CD8-positive, alpha-beta memory T cell (primary cell): Measurements from ENCODE around the gene MYRIP. TPM values are rescaled to one million over a fixed set of nuclear protein-coding genes. Genes with fewer than 3 reads are reported as not detected.

Experiments
- CTCF ChIA-PET: fragments of 350-600 bp; sonication (Branson Sonifier 250); formaldehyde crosslinking; loops from one replicate; lab custom pipeline; 2021; ENCODE audit warnings: antibody characterized with exemption; lab: Charles Lee
- POLR2A ChIA-PET: fragments of 350-600 bp; sonication (Branson Sonifier 250); formaldehyde crosslinking; loops from one replicate; lab custom pipeline; 2021; ENCODE audit warnings: antibody characterized with exemption; lab: Charles Lee
- DNase-seq, 5 donors: peaks; one replicate each; pipeline versions ENCODE4 v3.0.0 to v3.0.0-alpha.2; 2020 to 2022; ENCODE audit warnings: mixed read lengths in 1 of 5
- H3K27ac ChIP-seq: one replicate; pipeline ENCODE4 v1.7.0; 2013; ENCODE audit warnings: low read depth, mild to moderate bottlenecking, low read length, moderate library complexity
- H3K27me3 ChIP-seq: 2 replicates; pipeline ENCODE4 v1.7.0; 2013; ENCODE audit warnings: low read length, mild to moderate bottlenecking; ENCODE audit not compliant: insufficient read depth, poor library complexity, severe bottlenecking
- H3K36me3 ChIP-seq: 2 replicates; pipeline ENCODE4 v1.7.0; 2013; ENCODE audit warnings: mild to moderate bottlenecking, low read length, moderate library complexity; ENCODE audit not compliant: insufficient read depth
- H3K4me1 ChIP-seq: 2 replicates; pipeline ENCODE4 v1.7.0; 2013; ENCODE audit warnings: mild to moderate bottlenecking, low read length, moderate library complexity; ENCODE audit not compliant: insufficient read depth
- H3K4me3 ChIP-seq: 2 replicates; pipeline ENCODE4 v1.7.0; 2013; ENCODE audit warnings: mild to moderate bottlenecking, low read length
- H3K9me3 ChIP-seq: 2 replicates; pipeline ENCODE4 v1.7.0; 2013; ENCODE audit warnings: mild to moderate bottlenecking, low read length
- H3K27ac Mint-ChIP-seq, 8 donors: one replicate each; pipeline ENCODE4 v1.8.0; 2020 to 2021; ENCODE audit warnings: mixed read lengths in 8 of 8, mild to moderate bottlenecking in 6 of 8, inconsistent platforms in 3 of 8, moderate library complexity in 3 of 8
- H3K27me3 Mint-ChIP-seq, 2 donors: one replicate each; pipeline ENCODE4 v1.8.0; 2020 to 2021; ENCODE audit warnings: mixed read lengths in 2 of 2, mild to moderate bottlenecking in 1 of 2, moderate library complexity in 1 of 2
- H3K36me3 Mint-ChIP-seq, 3 donors: one replicate each; pipeline ENCODE4 v1.8.0; 2020 to 2021; ENCODE audit warnings: mixed read lengths in 3 of 3, inconsistent platforms in 1 of 3, mild to moderate bottlenecking in 1 of 3
- H3K4me1 Mint-ChIP-seq, 3 donors: one replicate each; pipeline ENCODE4 v1.8.0; 2020 to 2021; ENCODE audit warnings: mixed read lengths in 3 of 3, inconsistent platforms in 1 of 3, mild to moderate bottlenecking in 1 of 3
- H3K4me3 Mint-ChIP-seq, 7 donors: one replicate each; pipeline ENCODE4 v1.8.0; 2020 to 2021; ENCODE audit warnings: mixed read lengths in 7 of 7, mild to moderate bottlenecking in 6 of 7, moderate library complexity in 4 of 7, inconsistent platforms in 2 of 7
- H3K9me3 Mint-ChIP-seq, 5 donors: one replicate each; pipeline ENCODE4 v1.8.0; 2020 to 2022; ENCODE audit warnings: mixed read lengths in 5 of 5, mild to moderate bottlenecking in 3 of 5, moderate library complexity in 2 of 5, inconsistent platforms in 1 of 5
- polyA plus RNA-seq: library from polyadenylated mRNA; unstranded; fragments of 300-500 nt; fragmentation: Illumina TruSeq; gene quantifications from one replicate; pipeline ENCODE4 v1.2.3, GENCODE V29; 2021
- total RNA-seq, 2 experiments: library from RNA; stranded (reverse); gene quantifications; one replicate each; pipeline ENCODE4 v1.2.3, GENCODE V29; 2021

The MYRIP gene
- total and polyA plus RNA-seq, 3 experiments from 2014 or later: not detected

DNA sequence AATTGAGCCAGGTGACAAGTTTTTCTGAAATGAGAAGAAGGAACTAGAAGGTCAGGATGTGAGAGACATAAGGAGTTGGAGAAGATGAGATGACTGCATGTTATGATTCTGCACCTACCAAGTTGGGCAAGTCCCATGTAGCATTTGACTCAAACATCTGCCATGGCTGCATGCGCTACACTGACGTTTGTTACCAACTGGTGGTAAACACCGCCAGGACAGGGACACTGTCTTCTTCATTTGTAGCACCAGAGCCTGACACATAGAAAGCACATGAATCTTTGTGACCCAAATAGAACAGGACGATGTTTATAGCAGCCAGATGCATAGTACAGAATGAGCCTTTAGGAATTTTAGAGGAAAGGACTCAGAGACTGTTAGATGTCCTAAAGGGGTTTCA, 236.7 kb downstream of the MYRIP start:
- no peaks in the 10 kb centered on the region for H3K4me1 Mint-ChIP-seq
- H3K4me1 ChIP-seq: no peaks in the 10 kb centered on the region
- no peaks in the 10 kb centered on the region for H3K36me3 ChIP-seq
- no peak overlapping the region for H3K4me3 ChIP-seq
- no peaks in the 10 kb centered on the region for H3K27me3 Mint-ChIP-seq
- H3K27me3 ChIP-seq: no peaks in the 10 kb centered on the region
- no peak overlapping the region for H3K27ac Mint-ChIP-seq
- no peak overlapping the region for H3K27ac ChIP-seq
- ChIA-PET POLR2A (no interaction called here), CTCF (no interaction called here)
- H3K4me3 Mint-ChIP-seq: no peak overlapping the region
- peaks cover 0 to 10% (median 0%) of the 10 kb centered on the region in 5 donors for H3K9me3 Mint-ChIP-seq
- DNase-seq: no peak
- H3K36me3 Mint-ChIP-seq: no peaks in the 10 kb centered on the region
- no peaks in the 10 kb centered on the region for H3K9me3 ChIP-seq

DNA sequence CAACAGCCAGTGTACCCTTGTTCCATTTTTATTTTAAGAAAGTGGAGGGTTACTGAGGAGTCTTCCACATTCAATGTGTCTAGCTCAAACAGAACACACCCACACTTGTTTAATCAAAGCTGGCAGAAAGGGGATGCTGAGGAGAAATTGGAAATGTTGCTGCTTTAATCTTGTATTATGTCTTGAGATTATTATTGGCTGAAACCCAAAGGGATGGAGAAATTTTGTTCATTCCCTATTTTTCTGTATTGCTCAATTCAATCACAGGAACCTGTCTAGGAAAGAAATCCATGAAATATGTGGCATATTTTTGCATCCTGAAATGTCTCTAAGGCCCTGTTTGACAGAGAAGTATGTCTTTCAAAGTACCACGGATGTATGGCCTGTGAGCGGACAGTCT, 238.0 kb downstream of the MYRIP start:
- Histone ChIP-seq H3K27ac (no peak overlapping the region), H3K4me3 (no peak overlapping the region), H3K36me3 (no peaks in the 10 kb centered on the region), H3K4me1 (no peaks in the 10 kb centered on the region), H3K9me3 (no peaks in the 10 kb centered on the region), H3K27me3 (no peaks in the 10 kb centered on the region)
- no peaks in the 10 kb centered on the region for H3K4me1 Mint-ChIP-seq
- H3K4me3 Mint-ChIP-seq: no peak overlapping the region
- no peaks in the 10 kb centered on the region for H3K27me3 Mint-ChIP-seq
- DNase-seq: no peak
- peaks cover 0 to 10% (median 0%) of the 10 kb centered on the region in 5 donors for H3K9me3 Mint-ChIP-seq
- POLR2A ChIA-PET: no interaction called here
- H3K27ac Mint-ChIP-seq: no peak overlapping the region
- CTCF ChIA-PET: no interaction called here
- no peaks in the 10 kb centered on the region for H3K36me3 Mint-ChIP-seq

DNA sequence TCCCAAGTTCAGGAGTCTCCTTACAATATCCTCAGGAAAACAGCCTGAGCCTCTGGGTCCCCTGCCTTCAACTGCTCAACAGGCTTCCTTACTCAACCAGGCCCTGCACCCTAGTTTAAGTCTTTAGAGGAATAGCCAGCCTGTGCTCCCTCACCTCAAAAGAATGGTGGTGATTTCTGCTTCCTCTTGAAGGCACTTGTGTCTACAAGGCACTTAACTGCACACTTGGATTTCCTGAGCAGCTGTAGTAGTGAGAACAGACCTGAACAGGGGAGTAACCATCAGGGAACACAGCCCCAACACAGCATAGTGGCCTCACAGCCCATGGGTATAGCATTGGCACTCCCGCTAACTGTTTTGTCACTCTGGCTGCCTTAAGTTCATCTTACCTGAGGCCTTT, 244.3 kb downstream of the MYRIP start:
- no peaks in the 10 kb centered on the region for H3K9me3 ChIP-seq
- Mint-ChIP-seq H3K9me3 (peaks cover 0 to 10% (median 0%) of the 10 kb centered on the region in 5 donors), H3K4me1 (no peaks in the 10 kb centered on the region), H3K36me3 (no peaks in the 10 kb centered on the region), H3K27ac (no peak overlapping the region), H3K4me3 (no peak overlapping the region), H3K27me3 (no peaks in the 10 kb centered on the region)
- H3K4me3 ChIP-seq: no peak overlapping the region
- no peak overlapping the region for H3K27ac ChIP-seq
- DNase-seq: no peak
- ChIA-PET CTCF (no interaction called here), POLR2A (no interaction called here)
- H3K36me3 ChIP-seq: no peaks in the 10 kb centered on the region
- no peaks in the 10 kb centered on the region for H3K4me1 ChIP-seq
- H3K27me3 ChIP-seq: no peaks in the 10 kb centered on the region

DNA sequence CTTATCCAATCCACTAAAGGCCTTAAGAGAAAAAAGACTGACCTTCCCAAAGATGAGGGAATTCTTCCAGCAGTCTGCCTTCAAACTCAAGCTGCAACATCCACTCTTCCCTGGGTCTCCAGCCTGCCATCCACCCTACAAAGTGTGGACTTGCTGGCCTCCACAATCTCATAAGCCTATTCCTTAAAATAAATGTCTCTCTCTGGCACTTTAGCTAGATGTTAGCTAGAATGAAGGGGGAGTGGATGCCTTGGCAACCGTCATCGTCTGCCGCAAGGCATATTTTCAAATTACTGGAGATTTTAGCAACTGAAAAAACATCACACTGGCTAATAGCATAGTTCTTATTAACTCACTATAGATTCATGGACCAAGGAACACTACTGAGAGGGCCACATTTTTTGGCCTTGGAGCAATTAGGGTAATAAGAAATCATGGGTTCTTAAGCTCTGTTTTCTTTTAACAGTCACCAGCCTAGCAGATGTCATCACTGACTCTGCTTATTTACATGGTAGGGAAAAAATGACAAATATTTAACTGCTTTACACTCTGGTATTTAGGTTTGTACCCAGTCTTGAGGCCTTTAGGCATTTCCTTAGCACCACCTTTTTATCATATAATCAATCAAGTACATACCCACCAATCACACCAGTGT, 245.3 kb downstream of the MYRIP start:
- ChIA-PET POLR2A (no interaction called here), CTCF (no interaction called here)
- Histone ChIP-seq H3K36me3 (no peaks in the 10 kb centered on the region), H3K4me3 (no peak overlapping the region), H3K27ac (no peak overlapping the region), H3K9me3 (no peaks in the 10 kb centered on the region), H3K4me1 (no peaks in the 10 kb centered on the region), H3K27me3 (no peaks in the 10 kb centered on the region)
- Mint-ChIP-seq H3K27me3 (no peaks in the 10 kb centered on the region), H3K4me3 (no peak overlapping the region), H3K4me1 (no peaks in the 10 kb centered on the region), H3K36me3 (no peaks in the 10 kb centered on the region), H3K27ac (peak overlapping the region in 1 of 8 donors; percentile 43), H3K9me3 (peaks cover 0 to 10% (median 3%) of the 10 kb centered on the region in 5 donors)
- DNase-seq: no peak

DNA sequence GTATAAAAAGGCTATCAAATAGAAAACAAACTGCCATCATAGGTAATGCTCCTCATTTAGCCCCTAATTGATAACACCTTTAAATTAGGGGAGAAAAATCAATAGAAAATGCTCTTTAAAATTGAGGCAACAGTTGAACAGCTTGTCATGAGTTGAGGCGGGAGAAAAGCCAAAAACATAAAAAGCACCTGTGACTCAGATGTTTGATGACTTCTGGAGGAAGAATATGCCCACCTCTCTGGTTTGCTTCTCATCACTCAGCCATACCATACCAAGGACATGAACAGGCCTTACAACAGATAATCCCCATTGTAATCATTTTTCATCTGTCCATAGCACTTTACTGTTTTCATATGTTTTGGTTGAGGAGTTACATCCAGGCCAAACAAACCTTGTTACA, 246.0 kb downstream of the MYRIP start:
- ChIA-PET CTCF (no interaction called here), POLR2A (no interaction called here)
- H3K4me3 Mint-ChIP-seq: no peak overlapping the region
- no peaks in the 10 kb centered on the region for H3K9me3 ChIP-seq
- H3K4me3 ChIP-seq: no peak overlapping the region
- DNase-seq: no peak
- peaks cover 0 to 8% (median 3%) of the 10 kb centered on the region in 5 donors for H3K9me3 Mint-ChIP-seq
- no peaks in the 10 kb centered on the region for H3K4me1 Mint-ChIP-seq
- no peaks in the 10 kb centered on the region for H3K36me3 Mint-ChIP-seq
- H3K27ac ChIP-seq: no peak overlapping the region
- no peaks in the 10 kb centered on the region for H3K4me1 ChIP-seq
- no peaks in the 10 kb centered on the region for H3K27me3 Mint-ChIP-seq
- no peak overlapping the region for H3K27ac Mint-ChIP-seq
- no peaks in the 10 kb centered on the region for H3K36me3 ChIP-seq
- H3K27me3 ChIP-seq: no peaks in the 10 kb centered on the region

DNA sequence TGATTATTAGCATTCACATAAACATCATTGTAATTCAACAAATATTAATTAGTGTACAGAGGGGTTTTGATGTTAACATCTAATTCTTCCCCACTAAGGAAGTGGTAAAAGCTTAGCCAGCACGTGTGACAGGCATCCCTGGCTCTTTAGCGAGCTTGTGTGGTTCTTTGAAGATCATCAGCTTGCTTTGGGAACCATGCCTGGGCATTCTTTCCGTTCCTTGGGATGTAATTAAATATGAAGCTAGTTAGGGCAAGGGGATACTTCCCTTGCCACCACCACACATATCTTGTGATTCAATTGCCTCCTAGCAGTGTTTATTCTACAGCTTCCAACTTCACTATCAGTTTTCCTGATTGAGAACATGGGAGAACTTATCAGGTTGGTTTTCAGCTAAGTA, 246.5 kb downstream of the MYRIP start:
- no peaks in the 10 kb centered on the region for H3K36me3 Mint-ChIP-seq
- Histone ChIP-seq H3K27me3 (no peaks in the 10 kb centered on the region), H3K4me3 (no peak overlapping the region), H3K36me3 (no peaks in the 10 kb centered on the region), H3K27ac (no peak overlapping the region), H3K4me1 (no peaks in the 10 kb centered on the region), H3K9me3 (no peaks in the 10 kb centered on the region)
- CTCF ChIA-PET: no interaction called here
- no peaks in the 10 kb centered on the region for H3K4me1 Mint-ChIP-seq
- H3K27ac Mint-ChIP-seq: no peak overlapping the region
- H3K4me3 Mint-ChIP-seq: no peak overlapping the region
- POLR2A ChIA-PET: no interaction called here
- no peaks in the 10 kb centered on the region for H3K27me3 Mint-ChIP-seq
- no peak for DNase-seq
- H3K9me3 Mint-ChIP-seq: peaks cover 0 to 4% (median 2%) of the 10 kb centered on the region in 5 donors

DNA sequence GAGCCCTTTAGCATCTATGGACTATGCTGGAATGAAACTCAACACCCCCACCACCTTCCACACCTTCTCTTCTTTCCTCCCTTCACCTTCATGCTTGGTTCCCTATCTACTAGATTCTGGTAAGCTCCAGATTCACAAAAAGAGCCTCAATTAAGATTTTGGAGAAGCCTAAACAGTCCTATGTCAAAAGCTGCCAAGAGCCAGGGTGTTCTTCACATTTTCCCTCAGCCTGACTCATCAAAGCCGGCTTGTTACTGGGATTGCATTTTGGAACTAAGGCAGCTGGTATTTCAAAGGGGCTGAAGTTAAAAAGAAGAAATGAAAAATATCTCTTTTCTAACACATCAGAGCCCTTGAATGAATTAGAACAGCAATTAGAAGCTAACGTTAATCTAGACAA, 247.7 kb downstream of the MYRIP start:
- DNase-seq: no peak
- peaks cover 0 to 4% (median 2%) of the 10 kb centered on the region in 5 donors for H3K9me3 Mint-ChIP-seq
- Histone ChIP-seq H3K27me3 (no peaks in the 10 kb centered on the region), H3K27ac (no peak overlapping the region), H3K4me3 (no peak overlapping the region), H3K36me3 (no peaks in the 10 kb centered on the region), H3K4me1 (no peaks in the 10 kb centered on the region), H3K9me3 (no peaks in the 10 kb centered on the region)
- no peak overlapping the region for H3K4me3 Mint-ChIP-seq
- H3K4me1 Mint-ChIP-seq: no peaks in the 10 kb centered on the region
- H3K36me3 Mint-ChIP-seq: no peaks in the 10 kb centered on the region
- H3K27me3 Mint-ChIP-seq: peaks cover 0 to 2% of the 10 kb centered on the region in 2 donors
- CTCF ChIA-PET: no interaction called here
- POLR2A ChIA-PET: no interaction called here
- H3K27ac Mint-ChIP-seq: no peak overlapping the region

DNA sequence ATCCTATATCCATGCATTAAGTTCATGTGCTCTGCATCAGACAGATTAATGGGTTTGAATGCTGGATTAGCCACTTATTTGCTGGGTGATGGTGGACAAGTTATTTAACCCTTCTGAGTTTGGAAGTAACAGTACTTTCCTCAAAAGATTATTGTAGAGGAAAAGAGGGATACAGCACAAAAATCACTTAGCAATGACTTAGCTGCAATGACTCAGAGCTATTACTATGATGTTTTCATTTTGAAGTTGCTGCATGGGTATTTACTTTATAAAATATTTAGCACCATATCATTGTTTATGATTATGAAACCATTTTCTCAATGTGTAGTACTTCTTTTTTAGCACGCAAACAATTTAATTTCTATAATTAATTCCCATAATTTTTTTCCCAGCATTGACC, 248.4 kb downstream of the MYRIP start:
- Mint-ChIP-seq H3K4me1 (no peaks in the 10 kb centered on the region), H3K9me3 (peaks cover 0 to 4% (median 2%) of the 10 kb centered on the region in 5 donors), H3K27me3 (peaks cover 0 to 2% of the 10 kb centered on the region in 2 donors), H3K27ac (no peak overlapping the region), H3K4me3 (no peak overlapping the region), H3K36me3 (no peaks in the 10 kb centered on the region)
- CTCF ChIA-PET: no interaction called here
- no peaks in the 10 kb centered on the region for H3K4me1 ChIP-seq
- no peak overlapping the region for H3K27ac ChIP-seq
- no peaks in the 10 kb centered on the region for H3K9me3 ChIP-seq
- no peaks in the 10 kb centered on the region for H3K27me3 ChIP-seq
- POLR2A ChIA-PET: no interaction called here
- no peak for DNase-seq
- no peaks in the 10 kb centered on the region for H3K36me3 ChIP-seq
- H3K4me3 ChIP-seq: no peak overlapping the region
